Left lung (tissue), 10 donors: ENCODE results near the gene MARF1. TPM values are rescaled to one million over a fixed set of nuclear protein-coding genes. Genes with fewer than 3 reads are reported as not detected.

ENCODE experiments used
- ATAC-seq: fragments of 200-7000 bp; cut with Tn5 transposase; one replicate; pipeline ENCODE4 v1.9.1; 2020; ENCODE audit warnings: moderate library complexity
- DNase-seq, 4 donors: peaks; one replicate each; pipeline ENCODE4 v3.0.0-alpha.2; 2013 to 2020
- H3K27ac ChIP-seq, 2 donors: fragments of 200-600 bp; sonication (generic) in 1 of 2; one replicate each; pipeline versions ENCODE4 v1.5.0 to v1.8.0; 2020 to 2021
- H3K27me3 ChIP-seq, 2 donors: fragments of 200-600 bp; sonication (generic) in 1 of 2; one replicate each; pipeline versions ENCODE4 v1.5.0 to v1.8.0; 2020 to 2021
- H3K36me3 ChIP-seq, 2 donors: fragments of 200-600 bp; sonication (generic) in 1 of 2; one replicate each; pipeline versions ENCODE4 v1.5.0 to v1.8.0; 2020 to 2021
- H3K4me1 ChIP-seq, 2 donors: fragments of 200-600 bp; one replicate each; pipeline ENCODE4 v1.8.0; 2021
- H3K4me3 ChIP-seq, 2 donors: fragments of 200-600 bp; sonication (generic) in 1 of 2; one replicate each; pipeline versions ENCODE4 v1.5.0 to v1.8.0; 2020 to 2021; ENCODE audit warnings: mild to moderate bottlenecking in 1 of 2
- H3K9me3 ChIP-seq, 2 donors: fragments of 200-600 bp; sonication (generic) in 1 of 2; one replicate each; pipeline versions ENCODE4 v1.5.0 to v1.8.0; 2020 to 2021
- CTCF ChIP-seq, 2 donors: fragments of 200-600 bp; sonication (generic) in 1 of 2; IDR thresholded peaks; one replicate each; pipeline versions ENCODE4 v1.5.0 to v1.8.0; 2021; ENCODE audit warnings: antibody characterized with exemption in 2 of 2
- intact Hi-C, 2 donors: fragments of 100-400 bp; cut with DNase I; formaldehyde crosslinking; loops; one replicate each; pipeline versions ENCODE4 v1.11.2 to v1.14.2; 2022
- polyA plus RNA-seq, 6 donors: library from polyadenylated mRNA; unstranded; fragments of 120-200 nt; gene quantifications; one replicate each; pipeline ENCODE4 v1.2.1, GENCODE V29; 2013; ENCODE audit not compliant: insufficient read length in 6 of 6
- total RNA-seq, 2 donors: library from RNA; stranded (reverse); fragmentation: NEBNext Ultra II Directional; extraction: Animal tissue kit (Norgen Biotek cat#: 25700); gene quantifications; one replicate each; pipeline ENCODE4 v1.2.1, GENCODE V29; 2021
- donor health status: DM: no; HTN: yes; CAD: no.
- donor health status: DM: no; HTN: no; CAD: no.

MARF1 gene
- total and polyA plus RNA-seq, 8 donors = 60.1 to 86.1 (median 71.0) TPM

- Histone ChIP-seq H3K36me3 (peaks cover 0 to 3% of the 10 kb centered on the region in 2 donors), H3K4me3 (peak overlapping the region; percentile 69 to 95), H3K27me3 (no peaks in the 10 kb centered on the region), H3K4me1 (peaks cover 9 to 46% of the 10 kb centered on the region in 2 donors), H3K27ac (peak overlapping the region; percentile 97 to 98), H3K9me3 (no peaks in the 10 kb centered on the region)
- DNase-seq (no peak), ATAC-seq (no peak)
- intact Hi-C loops = no loop called here
- no peak for TF ChIP-seq CTCF (IDR thresholded peaks at IDR 0.05)
Observed at GRCh38 chr16:15643946-15644250, 944 bp upstream of the MARF1 start.

DNA sequence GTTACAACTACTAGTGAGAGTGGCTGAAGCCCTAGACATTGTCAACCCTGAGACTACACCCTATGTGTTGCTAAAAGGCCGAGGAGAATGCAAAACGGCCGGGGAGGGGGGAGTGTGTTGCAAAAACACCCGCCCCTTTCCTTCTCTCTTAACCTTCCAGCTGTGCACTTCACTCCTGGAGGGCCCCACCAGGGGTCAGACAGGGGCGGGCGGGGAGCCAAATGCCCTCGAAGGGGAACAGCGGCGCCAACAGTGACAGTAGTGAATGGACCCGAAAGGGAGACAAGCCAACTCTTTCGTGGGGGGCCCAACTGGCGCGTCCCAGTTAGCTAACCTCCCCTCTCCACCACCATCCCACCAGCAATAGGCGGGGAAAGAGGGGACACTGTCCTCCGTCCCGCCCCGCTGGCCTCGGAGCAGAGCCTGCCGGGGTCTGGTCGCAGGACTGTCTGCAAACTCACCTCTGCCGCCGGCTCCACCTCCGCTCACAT lies 352 bp downstream of the MARF1 start:
- H3K4me3 ChIP-seq = peak overlapping the region; percentile 69 to 95
- intact Hi-C loops = no loop called here
- peak overlapping the region; percentile 97 to 98 for H3K27ac ChIP-seq
- peak; percentile 19 to 32 for TF ChIP-seq CTCF (IDR thresholded peaks at IDR 0.05)
- H3K27me3 ChIP-seq = no peaks in the 10 kb centered on the region
- peaks cover 9 to 46% of the 10 kb centered on the region in 2 donors for H3K4me1 ChIP-seq
- peaks cover 0 to 16% of the 10 kb centered on the region in 2 donors for H3K36me3 ChIP-seq
- no peaks in the 10 kb centered on the region for H3K9me3 ChIP-seq
- ATAC-seq = peak; percentile 66
- DNase-seq = peak in 3 of 4 donors; percentile 61 to 88 (median 73)

DNA sequence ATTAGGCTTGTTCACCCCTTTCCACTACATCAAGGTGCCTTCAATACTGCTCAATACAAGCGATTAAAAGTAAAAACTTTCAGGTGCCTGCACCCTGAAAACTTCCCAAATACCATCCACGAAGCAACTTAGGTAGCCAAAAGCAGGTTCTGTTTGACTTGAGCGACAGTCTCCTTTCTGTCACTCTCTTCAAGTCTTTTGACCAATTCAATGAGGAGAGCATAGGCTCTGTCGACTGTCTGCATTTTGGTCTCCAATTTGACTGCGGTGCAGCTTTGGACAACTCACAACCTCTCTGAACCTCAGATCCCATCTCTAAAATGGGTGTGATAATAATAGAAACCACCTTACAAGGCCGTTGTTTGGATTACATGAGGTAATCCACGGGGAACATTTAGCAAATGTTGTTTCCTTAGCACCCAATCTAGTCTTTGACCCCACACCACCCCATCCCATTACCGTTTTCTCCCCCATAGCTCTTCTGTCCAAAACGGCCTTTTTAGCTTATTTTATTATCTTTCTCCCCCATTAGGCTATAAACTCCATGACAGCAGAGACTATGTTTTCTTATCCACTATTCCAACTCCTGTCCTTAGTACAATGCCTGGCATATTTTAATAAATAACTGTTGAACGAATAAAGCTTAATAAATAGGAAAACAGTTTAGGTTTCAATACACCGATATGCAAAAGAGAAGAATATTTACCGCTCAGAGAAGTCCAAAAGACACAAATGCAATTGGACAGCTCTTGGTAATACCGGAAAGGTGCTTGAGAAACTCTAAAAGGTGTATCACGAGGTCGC lies 999 bp downstream of the MARF1 start:
- H3K9me3 ChIP-seq = no peaks in the 10 kb centered on the region
- peak overlapping the region; percentile 69 to 95 for H3K4me3 ChIP-seq
- intact Hi-C loops = no loop called here
- DNase-seq (no peak), ATAC-seq (no peak)
- peak overlapping the region; percentile 97 to 98 for H3K27ac ChIP-seq
- H3K36me3 ChIP-seq = peaks cover 0 to 23% of the 10 kb centered on the region in 2 donors
- H3K27me3 ChIP-seq = no peaks in the 10 kb centered on the region
- H3K4me1 ChIP-seq = peaks cover 9 to 46% of the 10 kb centered on the region in 2 donors
- no peak for TF ChIP-seq CTCF (IDR thresholded peaks at IDR 0.05)

DNA sequence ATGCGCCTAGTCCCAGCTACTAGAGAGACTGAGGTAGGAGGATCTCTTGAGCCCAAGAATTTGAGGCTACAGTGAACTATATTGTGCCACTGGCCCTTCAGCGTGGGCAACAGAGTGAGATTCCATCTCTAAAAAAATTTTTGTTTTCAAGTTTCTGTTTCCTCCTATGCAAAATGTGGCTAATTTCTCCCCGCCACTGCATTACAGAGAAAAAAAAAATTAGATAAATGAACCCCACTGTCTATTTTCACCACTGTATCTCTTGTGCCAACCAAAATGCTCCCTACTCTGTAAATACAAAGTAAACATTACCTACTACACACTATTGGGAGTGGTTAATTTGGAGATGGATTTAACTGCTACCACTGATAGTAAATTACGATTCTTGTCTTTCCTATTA lies 2.0 kb downstream of the MARF1 start:
- ATAC-seq = no peak
- Histone ChIP-seq H3K36me3 (peaks cover 0 to 32% of the 10 kb centered on the region in 2 donors), H3K27me3 (no peaks in the 10 kb centered on the region), H3K4me1 (peaks cover 9 to 55% of the 10 kb centered on the region in 2 donors), H3K4me3 (peak overlapping the region in 1 of 2 donors; percentile 95), H3K9me3 (no peaks in the 10 kb centered on the region), H3K27ac (no peak overlapping the region)
- no peak for DNase-seq
- no peak for TF ChIP-seq CTCF (IDR thresholded peaks at IDR 0.05)
- intact Hi-C loops = no loop called here

- no peak for ATAC-seq
- intact Hi-C loops = no loop called here
- no peak for DNase-seq
- no peaks in the 10 kb centered on the region for H3K9me3 ChIP-seq
- no peak overlapping the region for H3K4me3 ChIP-seq
- TF ChIP-seq CTCF (IDR thresholded peaks at IDR 0.05) = no peak
- H3K4me1 ChIP-seq = peaks cover 9 to 49% of the 10 kb centered on the region in 2 donors
- H3K27ac ChIP-seq = no peak overlapping the region
- peaks cover 0 to 51% of the 10 kb centered on the region in 2 donors for H3K36me3 ChIP-seq
- H3K27me3 ChIP-seq = no peaks in the 10 kb centered on the region
Observed at GRCh38 chr16:15639061-15639568, 3.8 kb downstream of the MARF1 start.
